ENCODE data around the gene ASXL3. TPM values are rescaled to one million over a fixed set of nuclear protein-coding genes. Genes with fewer than 3 reads are reported as not detected.

Gene ASXL3
- total RNA-seq = under 0.01 and 0.05 TPM in 2 replicates

GRCh38 chr18:33577685-33578517 is at the start of gene ASXL3:
Gene ASXL3 (plus strand): TSS chr18:33578219. CDS start chr18:33578632, 413 bp downstream.

Other genes with a start within 250 kb of the ASXL3 start
- 0.98 TPM in 1 of 2 replicates, not detected in the other for gene CCDC178, start 137.5 kb upstream of the ASXL3 start, total RNA-seq